Measurements from ENCODE around the gene KCNK2. TPM values are rescaled to one million over a fixed set of nuclear protein-coding genes. Genes with fewer than 3 reads are reported as not detected.

Gene KCNK2
- total RNA-seq, 1 donor from 2014 or later = 1.1 TPM

- Histone ChIP-seq H3K4me2 (no peak overlapping the region), H3K79me2 (ENCODE audit: low read depth) (no peaks in the 10 kb centered on the region), H3K27me3 (no peaks in the 10 kb centered on the region), H3K4me1 (no peaks in the 10 kb centered on the region), H3K36me3 (no peaks in the 10 kb centered on the region), H2AFZ (replicated peaks) (no peak overlapping the region), H4K20me1 (ENCODE audit: low read depth) (no peaks in the 10 kb centered on the region), H3K27ac (no peak overlapping the region), H3K9ac (no peak overlapping the region), H3K9me3 (ENCODE audit: low read depth) (no peaks in the 10 kb centered on the region), H3F3A (ENCODE audit: low read depth) (no peaks in the 10 kb centered on the region), H3K4me3 (no peak overlapping the region)
- DNase-seq (ENCODE audit: low spot score) = no peak
- Mint-ChIP-seq H3K27ac (no peak overlapping the region), H3K9me3 (no peaks in the 10 kb centered on the region), H3K27me3 (ENCODE audit: insufficient read depth, low read depth) (peaks cover 3% of the 10 kb centered on the region), H3K4me3 (no peak overlapping the region), H3K36me3 (no peaks in the 10 kb centered on the region), H3K4me1 (no peaks in the 10 kb centered on the region)
- TF ChIP-seq CTCF (IDR thresholded peaks at IDR 0.05) (no peak), EZH2 (IDR thresholded peaks at IDR 0.05) (no peak)
These were observed 48.8 kb downstream of the KCNK2 start for GRCh38 chr1:215131291-215131690.

- peaks cover 3% of the 10 kb centered on the region for H3K27me3 Mint-ChIP-seq (ENCODE audit: insufficient read depth, low read depth)
These were observed 49.6 kb downstream of the KCNK2 start for GRCh38 chr1:215132156-215132555.

GRCh38 chr1:215133532-215133931, 51.0 kb downstream of the KCNK2 start:
- Mint-ChIP-seq H3K9me3 (no peaks in the 10 kb centered on the region), H3K4me3 (no peak overlapping the region), H3K4me1 (no peaks in the 10 kb centered on the region), H3K27ac (no peak overlapping the region), H3K36me3 (no peaks in the 10 kb centered on the region), H3K27me3 (ENCODE audit: insufficient read depth, low read depth) (peaks cover 3% of the 10 kb centered on the region)
- no peaks in the 10 kb centered on the region for H3K4me1 ChIP-seq
- no peaks in the 10 kb centered on the region for H3K27me3 ChIP-seq
- H3K27ac ChIP-seq = no peak overlapping the region
- no peaks in the 10 kb centered on the region for H4K20me1 ChIP-seq (ENCODE audit: low read depth)
- H3K36me3 ChIP-seq = no peaks in the 10 kb centered on the region
- no peaks in the 10 kb centered on the region for H3K9me3 ChIP-seq (ENCODE audit: low read depth)
- no peak for DNase-seq (ENCODE audit: low spot score)
- H3K4me2 ChIP-seq = no peak overlapping the region
- H3K4me3 ChIP-seq = no peak overlapping the region
- H3F3A ChIP-seq (ENCODE audit: low read depth) = no peaks in the 10 kb centered on the region
- no peaks in the 10 kb centered on the region for H3K79me2 ChIP-seq (ENCODE audit: low read depth)
- no peak overlapping the region for H3K9ac ChIP-seq
- TF ChIP-seq EZH2 (IDR thresholded peaks at IDR 0.05) (no peak), EZH2phosphoT487 (IDR thresholded peaks at IDR 0.05) (no peak), CTCF (IDR thresholded peaks at IDR 0.05) (no peak)
- no peak overlapping the region for H2AFZ ChIP-seq (replicated peaks)

More at GRCh38 chr1:215132156-215132555, 49.6 kb downstream of the KCNK2 start:
- Histone ChIP-seq H4K20me1 (ENCODE audit: low read depth) (no peaks in the 10 kb centered on the region), H3K27me3 (no peaks in the 10 kb centered on the region), H3K79me2 (ENCODE audit: low read depth) (no peaks in the 10 kb centered on the region), H3K9ac (no peak overlapping the region), H3F3A (ENCODE audit: low read depth) (no peaks in the 10 kb centered on the region), H3K4me2 (no peak overlapping the region), H3K4me3 (no peak overlapping the region), H3K36me3 (no peaks in the 10 kb centered on the region), H3K9me3 (ENCODE audit: low read depth) (no peaks in the 10 kb centered on the region), H2AFZ (replicated peaks) (no peak overlapping the region), H3K27ac (no peak overlapping the region), H3K4me1 (no peaks in the 10 kb centered on the region)
- Mint-ChIP-seq H3K27ac (no peak overlapping the region), H3K4me3 (no peak overlapping the region), H3K36me3 (no peaks in the 10 kb centered on the region), H3K9me3 (no peaks in the 10 kb centered on the region), H3K4me1 (no peaks in the 10 kb centered on the region)
- DNase-seq (ENCODE audit: low spot score) = no peak
- TF ChIP-seq EZH2 (IDR thresholded peaks at IDR 0.05) = no peak
- no peak for TF ChIP-seq CTCF (IDR thresholded peaks at IDR 0.05)
- TF ChIP-seq EZH2phosphoT487 (IDR thresholded peaks at IDR 0.05) = no peak

Measured in neural progenitor cell (in vitro differentiated cells).